Right lobe of liver (tissue), 4 donors: ENCODE measurements around the gene OR13A1.

ENCODE experiments used
- CTCF ChIP-seq, 4 donors: fragments of 200-600 bp in 3 of 4; fragments of 450-650 bp in 1 of 4; IDR thresholded peaks; one replicate each; pipeline versions ENCODE4 v1.5.1 to v1.8.0; 2016 to 2022; ENCODE audit warnings: antibody characterized with exemption in 4 of 4, mild to moderate bottlenecking in 2 of 4
- POLR2A ChIP-seq: fragments of 450-650 bp; IDR thresholded peaks from one replicate; pipeline ENCODE4 v1.6.1; 2017; ENCODE audit warnings: antibody characterized with exemption, mild to moderate bottlenecking
- donor health status: DM: no; HTN: no; CAD: no.
- donor health status: DM: no; HTN: no; CAD: no.
- donor health status: DM: no; HTN: yes; CAD: no.

- TF ChIP-seq CTCF (IDR thresholded peaks at IDR 0.05): no peak
- TF ChIP-seq POLR2A: no peak
Measured at GRCh38 chr10:45313264-45313873, 2.0 kb downstream of the OR13A1 start.
